C1 segment of cervical spinal cord (tissue), 14 donors: Measurements from ENCODE around the gene UGT1A6.

Experiments
- DNase-seq, 14 donors: peaks; one replicate each; lab custom pipeline; 2025; lab: John Stamatoyannopoulos, UW

UGT1A6 gene

GRCh38 chr2:233766416-233766815, 73.7 kb downstream of the UGT1A6 start:
- DNase-seq = no peak

- no peak for DNase-seq
Observed at GRCh38 chr2:233768076-233768475, 75.4 kb downstream of the UGT1A6 start.

- DNase-seq = no peak
Observed at GRCh38 chr2:233769260-233769659, 76.6 kb downstream of the UGT1A6 start.

GRCh38 chr2:233772153-233772552, 79.5 kb downstream of the UGT1A6 start:
- DNase-seq = no peak

GRCh38 chr2:233772583-233772982, 79.9 kb downstream of the UGT1A6 start:
- no peak for DNase-seq

- no peak for DNase-seq
Observed at GRCh38 chr2:233773854-233774253, 81.2 kb downstream of the UGT1A6 start.

GRCh38 chr2:233775414-233775813, 82.7 kb downstream of the UGT1A6 start:
- no peak for DNase-seq

GRCh38 chr2:233778030-233778429, 85.3 kb downstream of the UGT1A6 start, which contains the start of gene MROH2A:
Gene MROH2A, plus strand, starts transcription at chr2:233778330. Its CDS starts 1,029 bp downstream, at chr2:233779359.
- DNase-seq = no peak

GRCh38 chr2:233779722-233780121, 87.0 kb downstream of the UGT1A6 start:
- no peak for DNase-seq

GRCh38 chr2:233780771-233781170, 88.1 kb downstream of the UGT1A6 start:
- no peak for DNase-seq

- DNase-seq = no peak
Observed at GRCh38 chr2:233789554-233789953, 96.9 kb downstream of the UGT1A6 start.

- no peak for DNase-seq
Observed at GRCh38 chr2:233791151-233791882, 98.6 kb downstream of the UGT1A6 start.

- DNase-seq = no peak
Observed at GRCh38 chr2:233791883-233792329, 99.2 kb downstream of the UGT1A6 start.

GRCh38 chr2:233792720-233793119, 100.0 kb downstream of the UGT1A6 start:
- DNase-seq = no peak

- no peak for DNase-seq
Observed at GRCh38 chr2:233793465-233794127, 100.9 kb downstream of the UGT1A6 start.

- DNase-seq = no peak
Observed at GRCh38 chr2:233794128-233794658, 101.5 kb downstream of the UGT1A6 start.

- no peak for DNase-seq
Observed at GRCh38 chr2:233795735-233796171, 103.1 kb downstream of the UGT1A6 start.

- no peak for DNase-seq
Observed at GRCh38 chr2:233796254-233796653, 103.6 kb downstream of the UGT1A6 start.

GRCh38 chr2:233798335-233799086, 105.8 kb downstream of the UGT1A6 start:
- DNase-seq = no peak

- no peak for DNase-seq
Observed at GRCh38 chr2:233799087-233799665, 106.5 kb downstream of the UGT1A6 start.

GRCh38 chr2:233799716-233800115, 107.0 kb downstream of the UGT1A6 start:
- DNase-seq = no peak

GRCh38 chr2:233800208-233800607, 107.5 kb downstream of the UGT1A6 start:
- DNase-seq = no peak
